GM23248 (cell line): ENCODE measurements around the gene RAB37. TPM values are rescaled to one million over a fixed set of nuclear protein-coding genes. Genes with fewer than 3 reads are reported as not detected.

Source experiments
- DNase-seq: peaks from one replicate; pipeline ENCODE4 v3.0.0-alpha.2; 2015
- H2AFZ ChIP-seq: fragments of 200-600 bp; sonication (generic); 2 replicates; pipeline ENCODE4 v1.6.1; 2016; ENCODE audit warnings: antibody characterized with exemption
- H3F3A ChIP-seq: fragments of 200-600 bp; sonication (generic); 2 replicates; pipeline ENCODE4 v1.6.1; 2016; ENCODE audit warnings: mild to moderate bottlenecking, antibody characterized with exemption, mixed run types; ENCODE audit not compliant: insufficient read depth
- H3K27ac ChIP-seq: fragments of 200-600 bp; sonication (generic); 2 replicates; pipeline ENCODE4 v1.5.1; 2016; ENCODE audit warnings: mild to moderate bottlenecking
- H3K27me3 ChIP-seq: fragments of 200-600 bp; sonication (generic); replicated peaks from 2 replicates; pipeline ENCODE4 v1.6.1; 2016; ENCODE audit warnings: mild to moderate bottlenecking; ENCODE audit not compliant: insufficient read depth
- H3K36me3 ChIP-seq: fragments of 200-600 bp; sonication (generic); 2 replicates; pipeline ENCODE4 v1.6.1; 2016; ENCODE audit warnings: low read depth, mild to moderate bottlenecking
- H3K4me1 ChIP-seq: fragments of 200-600 bp; sonication (generic); 2 replicates; pipeline ENCODE4 v1.6.1; 2016; ENCODE audit warnings: mild to moderate bottlenecking; ENCODE audit not compliant: insufficient read depth
- H3K4me2 ChIP-seq: fragments of 200-600 bp; sonication (generic); one replicate; pipeline ENCODE4 v1.6.1; 2016; ENCODE audit warnings: mild to moderate bottlenecking; ENCODE audit not compliant: unreplicated experiment
- H3K4me3 ChIP-seq: fragments of 200-600 bp; sonication (generic); 2 replicates; pipeline ENCODE4 v1.5.1; 2016; ENCODE audit warnings: mild to moderate bottlenecking
- H3K79me2 ChIP-seq: fragments of 200-600 bp; sonication (generic); 2 replicates; pipeline ENCODE4 v1.6.1; 2016; ENCODE audit warnings: mild to moderate bottlenecking; ENCODE audit not compliant: insufficient read depth
- H3K9ac ChIP-seq: fragments of 200-600 bp; sonication (generic); 2 replicates; pipeline ENCODE4 v1.6.1; 2016; ENCODE audit warnings: mild to moderate bottlenecking
- H3K9me2 ChIP-seq: fragments of 200-600 bp; sonication (generic); 2 replicates; pipeline ENCODE4 v1.6.1; 2016; ENCODE audit warnings: mixed run types, mild to moderate bottlenecking, moderate library complexity; ENCODE audit not compliant: insufficient read depth
- H3K9me3 ChIP-seq: fragments of 200-600 bp; sonication (generic); one replicate; pipeline ENCODE4 v1.6.1; 2017; ENCODE audit warnings: low read depth
- H4K20me1 ChIP-seq: fragments of 200-600 bp; sonication (generic); 2 replicates; pipeline ENCODE4 v1.6.0; 2016; ENCODE audit not compliant: insufficient read depth
- EZH2 ChIP-seq: fragments of 200-600 bp; sonication (generic); IDR thresholded peaks from 2 replicates; pipeline ENCODE4 v1.6.1; 2018; ENCODE audit warnings: antibody characterized with exemption, mild to moderate bottlenecking; ENCODE audit not compliant: insufficient read depth, poor library complexity, severe bottlenecking
- EZH2phosphoT487 ChIP-seq: fragments of 200-600 bp; sonication (generic); IDR thresholded peaks from 2 replicates; pipeline ENCODE4 v1.6.1; 2018; ENCODE audit warnings: antibody characterized with exemption, moderate library complexity, mild to moderate bottlenecking, low read depth; ENCODE audit not compliant: insufficient read depth
- WGBS, 2 experiments: methylation state at CpG; one replicate each; pipeline ENCODE4 v1.1.6; 2015 to 2017; ENCODE audit warnings: low lambda C conversion rate in 2 of 2, low coverage in 1 of 2; ENCODE audit errors: missing lambda C conversion rate in 2 of 2; 5-methylcytosine and 5-hydroxymethylcytosine counted together
- in situ Hi-C: fragments of 300-500 bp; cut with MboI; formaldehyde crosslinking; loops from 2 replicates; pipeline ENCODE4 v1.15.0; 2020
- polyA plus RNA-seq: library from polyadenylated mRNA; unstranded; fragments of >200 nt; fragmentation: Nextera tagmentation; extraction: Ambion mirVana; gene quantifications from 2 replicates; pipeline ENCODE4 v1.2.1, GENCODE V29; 2016
- total RNA-seq: library from RNA; depleted of rRNA; stranded (reverse); fragments of >200 nt; shearing (Covaris generic); gene quantifications from 2 replicates; pipeline ENCODE4 v1.2.3, GENCODE V29; 2014

The RAB37 gene
- total and polyA plus RNA-seq, 2 experiments from 2014 or later: 0.11 TPM; not detected in 1

- Histone ChIP-seq H4K20me1 (no peaks in the 10 kb centered on the region), H2AFZ (no peak overlapping the region)
- in situ Hi-C loops: no loop called here
Measured at GRCh38 chr17:74730491-74731346, 6.3 kb upstream of the RAB37 start.

GRCh38 chr17:74731347-74731605 lies 5.8 kb upstream of the RAB37 start:
- H3K9ac ChIP-seq: no peak overlapping the region
- DNase-seq: no peak
- no peak for TF ChIP-seq EZH2
- no peak for TF ChIP-seq EZH2phosphoT487
- WGBS, 2 experiments: 17 to 19% methylated on average over 4 of the region's 4 CpGs
- H3K27me3 ChIP-seq: peaks cover 21% of the 10 kb centered on the region
- H3K4me2 ChIP-seq: no peak overlapping the region
- H3K9me2 ChIP-seq: no peaks in the 10 kb centered on the region
- H3K9me3 ChIP-seq: no peaks in the 10 kb centered on the region
- H3F3A ChIP-seq: 0 out of 2 replicates have a peak, but pooled peaks cover 9% of the 10 kb centered on the region
- no peaks in the 10 kb centered on the region for H3K4me1 ChIP-seq
- no peak overlapping the region for H3K4me3 ChIP-seq
- no peaks in the 10 kb centered on the region for H4K20me1 ChIP-seq
- H3K36me3 ChIP-seq: no peaks in the 10 kb centered on the region
- no peak overlapping the region for H2AFZ ChIP-seq
- in situ Hi-C loops: no loop called here
- H3K79me2 ChIP-seq: no peaks in the 10 kb centered on the region
- H3K27ac ChIP-seq: no peak overlapping the region

More at GRCh38 chr17:74730491-74731346, 6.3 kb upstream of the RAB37 start:
- Histone ChIP-seq H3K79me2 (no peaks in the 10 kb centered on the region), H3K36me3 (no peaks in the 10 kb centered on the region), H3K9ac (no peak overlapping the region), H3K27me3 (peaks cover 15% of the 10 kb centered on the region), H3K4me2 (no peak overlapping the region), H3F3A (0 out of 2 replicates have a peak, but pooled peaks cover 9% of the 10 kb centered on the region), H3K9me2 (no peaks in the 10 kb centered on the region), H3K27ac (no peak overlapping the region), H3K9me3 (no peaks in the 10 kb centered on the region), H3K4me3 (no peak overlapping the region), H3K4me1 (no peaks in the 10 kb centered on the region)
- no peak for TF ChIP-seq EZH2
- TF ChIP-seq EZH2phosphoT487: no peak
- DNase-seq: no peak
- WGBS, 2 experiments: 50% methylated on average over 15 to 16 of the region's 16 CpGs

GRCh38 chr17:74732042-74732867 lies 4.8 kb upstream of the RAB37 start:
- no peak for DNase-seq
- Histone ChIP-seq H3K9me2 (no peaks in the 10 kb centered on the region), H4K20me1 (no peaks in the 10 kb centered on the region), H3K9me3 (no peaks in the 10 kb centered on the region), H2AFZ (no peak overlapping the region), H3K4me1 (no peaks in the 10 kb centered on the region), H3K27ac (no peak overlapping the region), H3K4me3 (no peak overlapping the region), H3K27me3 (peaks cover 26% of the 10 kb centered on the region), H3K9ac (no peak overlapping the region), H3K79me2 (no peaks in the 10 kb centered on the region), H3K4me2 (no peak overlapping the region), H3K36me3 (no peaks in the 10 kb centered on the region), H3F3A (0 out of 2 replicates have a peak, but pooled peaks cover 9% of the 10 kb centered on the region)
- 42 to 44% methylated on average over 12 of the region's 12 CpGs for WGBS, 2 experiments
- in situ Hi-C loops: no loop called here
- TF ChIP-seq EZH2 (no peak), EZH2phosphoT487 (no peak)

- Histone ChIP-seq H3K79me2 (no peaks in the 10 kb centered on the region), H3K4me3 (no peak overlapping the region), H3K27ac (no peak overlapping the region), H4K20me1 (no peaks in the 10 kb centered on the region), H3K36me3 (no peaks in the 10 kb centered on the region), H3K9ac (no peak overlapping the region), H3F3A (0 out of 2 replicates have a peak, but pooled peaks cover 4% of the 10 kb centered on the region), H3K27me3 (peaks cover 39% of the 10 kb centered on the region), H3K9me2 (no peaks in the 10 kb centered on the region), H2AFZ (no peak overlapping the region), H3K4me2 (no peak overlapping the region), H3K9me3 (no peaks in the 10 kb centered on the region), H3K4me1 (no peaks in the 10 kb centered on the region)
- no peak for DNase-seq
- in situ Hi-C loops: no loop called here
- TF ChIP-seq EZH2phosphoT487 (no peak), EZH2 (no peak)
- 26 to 30% methylated on average over 9 of the region's 9 CpGs for WGBS, 2 experiments
Measured at GRCh38 chr17:74733365-74734122, 3.5 kb upstream of the RAB37 start.
